Bone marrow (tissue), 2 donors: ENCODE measurements around the gene CNP.

Source experiments
- DNase-seq, 2 donors: peaks; one replicate each; lab custom pipeline; 2025; lab: John Stamatoyannopoulos, UW

Gene CNP

GRCh38 chr17:41972571-41973407 lies 6.2 kb downstream of the CNP start:
- no peak for DNase-seq

GRCh38 chr17:41973408-41973811 lies 6.8 kb downstream of the CNP start:
- DNase-seq: no peak

- DNase-seq: no peak
Observed at GRCh38 chr17:41974031-41974430, 7.4 kb downstream of the CNP start.

GRCh38 chr17:41974658-41975057 lies 8.1 kb downstream of the CNP start:
- DNase-seq: no peak

- DNase-seq: no peak
Observed at GRCh38 chr17:41975099-41976083, 8.8 kb downstream of the CNP start.

GRCh38 chr17:41976142-41976768 lies 9.7 kb downstream of the CNP start:
- no peak for DNase-seq

GRCh38 chr17:41977991-41978390 lies 11.4 kb downstream of the CNP start:
- DNase-seq: no peak

- DNase-seq: no peak
Observed at GRCh38 chr17:41982026-41982760, 15.6 kb downstream of the CNP start.

GRCh38 chr17:41984454-41984853 lies 17.9 kb downstream of the CNP start:
- no peak for DNase-seq

GRCh38 chr17:41985919-41986318 lies 19.3 kb downstream of the CNP start:
- no peak for DNase-seq

GRCh38 chr17:41986634-41987033 lies 20.0 kb downstream of the CNP start:
- DNase-seq: no peak

GRCh38 chr17:41987642-41988041 lies 21.0 kb downstream of the CNP start:
- no peak for DNase-seq

GRCh38 chr17:41988418-41988817 lies 21.8 kb downstream of the CNP start:
- DNase-seq: no peak

- no peak for DNase-seq
Observed at GRCh38 chr17:41989702-41990419, 23.3 kb downstream of the CNP start.

- DNase-seq: no peak
Observed at GRCh38 chr17:41992576-41992975, 26.0 kb downstream of the CNP start.

GRCh38 chr17:41996855-41997164 lies 30.2 kb downstream of the CNP start:
- DNase-seq: no peak

GRCh38 chr17:41998497-41998896 lies 31.9 kb downstream of the CNP start:
- no peak for DNase-seq

- DNase-seq: no peak
Observed at GRCh38 chr17:42000413-42001133, 34.0 kb downstream of the CNP start.

- DNase-seq: no peak
Observed at GRCh38 chr17:42001729-42002128, 35.1 kb downstream of the CNP start.

- DNase-seq: no peak
Observed at GRCh38 chr17:42002175-42002791, 35.7 kb downstream of the CNP start.
